H4 (cell line): ENCODE data around the gene RHBDF1. TPM values are rescaled to one million over a fixed set of nuclear protein-coding genes. Genes with fewer than 3 reads are reported as not detected.

Experiments used
- DNase-seq: peaks from one replicate; pipeline ENCODE4 v3.0.0-alpha.2; 2015; ENCODE audit warnings: low spot score
- total RNA-seq: library from RNA; depleted of rRNA; stranded (reverse); fragments of >200 nt; shearing (Covaris generic); gene quantifications from 2 replicates; pipeline ENCODE4 v1.2.3, GENCODE V29; 2014; rRNA removed

RHBDF1 gene, protein sequence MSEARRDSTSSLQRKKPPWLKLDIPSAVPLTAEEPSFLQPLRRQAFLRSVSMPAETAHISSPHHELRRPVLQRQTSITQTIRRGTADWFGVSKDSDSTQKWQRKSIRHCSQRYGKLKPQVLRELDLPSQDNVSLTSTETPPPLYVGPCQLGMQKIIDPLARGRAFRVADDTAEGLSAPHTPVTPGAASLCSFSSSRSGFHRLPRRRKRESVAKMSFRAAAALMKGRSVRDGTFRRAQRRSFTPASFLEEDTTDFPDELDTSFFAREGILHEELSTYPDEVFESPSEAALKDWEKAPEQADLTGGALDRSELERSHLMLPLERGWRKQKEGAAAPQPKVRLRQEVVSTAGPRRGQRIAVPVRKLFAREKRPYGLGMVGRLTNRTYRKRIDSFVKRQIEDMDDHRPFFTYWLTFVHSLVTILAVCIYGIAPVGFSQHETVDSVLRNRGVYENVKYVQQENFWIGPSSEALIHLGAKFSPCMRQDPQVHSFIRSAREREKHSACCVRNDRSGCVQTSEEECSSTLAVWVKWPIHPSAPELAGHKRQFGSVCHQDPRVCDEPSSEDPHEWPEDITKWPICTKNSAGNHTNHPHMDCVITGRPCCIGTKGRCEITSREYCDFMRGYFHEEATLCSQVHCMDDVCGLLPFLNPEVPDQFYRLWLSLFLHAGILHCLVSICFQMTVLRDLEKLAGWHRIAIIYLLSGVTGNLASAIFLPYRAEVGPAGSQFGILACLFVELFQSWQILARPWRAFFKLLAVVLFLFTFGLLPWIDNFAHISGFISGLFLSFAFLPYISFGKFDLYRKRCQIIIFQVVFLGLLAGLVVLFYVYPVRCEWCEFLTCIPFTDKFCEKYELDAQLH
- total RNA-seq, result 12.4 and 15.5 TPM in 2 replicates

DNA sequence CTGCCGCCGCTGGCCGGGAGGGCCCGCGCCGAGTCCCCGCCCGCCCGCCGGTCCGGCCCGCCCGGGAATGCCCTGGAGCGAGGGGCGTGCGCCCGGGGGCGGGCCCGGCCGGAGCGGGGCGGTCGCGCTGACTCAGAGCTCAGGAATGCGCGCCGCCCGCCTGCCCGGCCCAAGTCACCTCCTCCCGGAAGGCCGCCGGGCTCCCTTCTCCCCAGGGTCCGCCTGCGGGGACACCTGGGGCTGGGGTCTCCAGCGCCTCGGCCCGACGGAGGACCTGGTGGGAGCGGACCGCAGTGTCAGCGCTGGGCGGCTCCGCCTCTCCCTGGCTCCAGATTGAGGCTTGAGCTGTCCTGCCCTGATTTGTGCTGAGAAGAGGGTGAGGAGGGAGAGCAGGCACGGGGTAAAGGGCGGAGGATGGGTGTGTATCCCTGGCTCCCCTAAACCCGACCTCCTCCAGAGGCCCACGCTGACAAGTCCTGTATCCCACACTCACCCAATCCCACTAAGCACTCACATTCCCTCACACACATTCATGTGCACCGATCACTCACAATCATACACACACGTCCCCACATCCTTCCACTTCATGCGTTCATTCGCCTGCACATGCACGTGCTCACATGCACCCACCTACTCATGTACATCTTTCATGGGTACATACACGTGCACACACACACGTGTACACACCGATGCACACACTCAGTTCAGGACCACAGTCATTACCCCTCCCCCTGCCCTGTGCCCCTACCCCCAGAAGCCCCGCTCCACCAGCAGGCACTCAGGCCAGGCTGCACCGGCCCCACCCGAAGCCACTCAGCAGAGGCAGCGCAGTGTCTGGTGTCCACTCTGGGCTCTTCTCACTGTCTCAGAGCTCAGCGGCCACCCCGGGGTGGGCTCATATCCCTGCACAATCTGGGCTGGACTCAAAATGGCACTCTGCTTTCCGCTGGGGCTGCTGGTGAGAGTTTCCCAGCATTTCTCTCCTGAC lies at the start of gene RHBDF1:
Gene RHBDF1 (minus strand): TSS at position 71 of the 988 bp plus-strand sequence. CDS start 7,616 bp downstream, outside the sequence.
- DNase-seq, result no peak

GRCh38 chr16:120756-121155 lies 48.3 kb upstream of the RHBDF1 start:
- no peak for DNase-seq

DNA sequence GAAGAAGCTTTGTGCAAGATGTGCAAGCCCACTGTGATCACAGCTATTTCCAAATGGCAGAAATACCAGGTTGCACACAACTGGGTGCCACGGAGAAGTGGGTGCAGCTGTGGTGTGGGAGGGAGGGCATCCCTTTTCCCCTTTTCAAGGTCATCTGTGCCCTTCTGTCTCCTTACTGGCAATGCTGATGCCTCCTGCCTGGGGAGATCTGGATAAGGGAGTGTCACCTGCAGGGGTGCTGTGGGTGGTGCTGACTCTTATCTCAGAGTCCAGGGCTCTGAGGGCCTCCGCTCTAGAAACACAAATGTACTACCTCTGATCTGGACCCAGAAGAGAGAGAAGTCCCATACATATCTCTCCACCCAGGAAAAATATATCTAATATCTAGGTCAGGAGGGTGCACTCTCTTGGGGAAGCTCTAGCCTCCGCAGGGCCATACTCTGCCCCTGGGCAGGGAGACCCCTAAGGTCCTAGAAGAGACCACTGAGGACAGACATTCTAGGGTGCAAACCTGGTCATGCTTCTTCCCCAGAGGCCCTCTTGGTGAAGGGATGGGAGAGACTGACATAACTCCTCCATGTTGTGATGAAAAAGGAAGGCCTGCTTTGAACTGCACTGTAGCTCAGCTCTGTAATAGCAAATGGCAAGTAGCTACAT lies 47.5 kb upstream of the RHBDF1 start:
- DNase-seq, result no peak

GRCh38 chr16:119295-119694 lies 46.9 kb upstream of the RHBDF1 start:
- DNase-seq, result no peak

DNA sequence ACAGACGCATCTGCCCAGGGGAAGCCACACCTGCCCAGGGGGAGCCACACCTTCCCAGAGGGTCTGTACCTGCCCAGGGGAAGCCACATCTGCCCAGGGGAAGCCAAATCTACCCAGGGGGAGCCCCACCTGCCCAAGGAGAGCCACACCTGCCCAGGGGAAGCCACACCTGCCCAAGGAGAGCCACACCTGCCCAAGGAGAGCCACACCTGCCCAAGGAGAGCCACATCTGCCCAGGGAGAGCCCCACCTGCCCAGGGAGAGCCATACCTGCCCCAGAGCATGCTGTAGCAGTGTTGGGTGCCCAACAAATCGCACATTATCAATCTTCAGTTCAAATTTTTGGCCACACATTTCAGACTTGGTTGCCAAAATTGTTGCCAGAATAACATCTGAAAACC lies 46.4 kb upstream of the RHBDF1 start:
- no peak for DNase-seq

DNA sequence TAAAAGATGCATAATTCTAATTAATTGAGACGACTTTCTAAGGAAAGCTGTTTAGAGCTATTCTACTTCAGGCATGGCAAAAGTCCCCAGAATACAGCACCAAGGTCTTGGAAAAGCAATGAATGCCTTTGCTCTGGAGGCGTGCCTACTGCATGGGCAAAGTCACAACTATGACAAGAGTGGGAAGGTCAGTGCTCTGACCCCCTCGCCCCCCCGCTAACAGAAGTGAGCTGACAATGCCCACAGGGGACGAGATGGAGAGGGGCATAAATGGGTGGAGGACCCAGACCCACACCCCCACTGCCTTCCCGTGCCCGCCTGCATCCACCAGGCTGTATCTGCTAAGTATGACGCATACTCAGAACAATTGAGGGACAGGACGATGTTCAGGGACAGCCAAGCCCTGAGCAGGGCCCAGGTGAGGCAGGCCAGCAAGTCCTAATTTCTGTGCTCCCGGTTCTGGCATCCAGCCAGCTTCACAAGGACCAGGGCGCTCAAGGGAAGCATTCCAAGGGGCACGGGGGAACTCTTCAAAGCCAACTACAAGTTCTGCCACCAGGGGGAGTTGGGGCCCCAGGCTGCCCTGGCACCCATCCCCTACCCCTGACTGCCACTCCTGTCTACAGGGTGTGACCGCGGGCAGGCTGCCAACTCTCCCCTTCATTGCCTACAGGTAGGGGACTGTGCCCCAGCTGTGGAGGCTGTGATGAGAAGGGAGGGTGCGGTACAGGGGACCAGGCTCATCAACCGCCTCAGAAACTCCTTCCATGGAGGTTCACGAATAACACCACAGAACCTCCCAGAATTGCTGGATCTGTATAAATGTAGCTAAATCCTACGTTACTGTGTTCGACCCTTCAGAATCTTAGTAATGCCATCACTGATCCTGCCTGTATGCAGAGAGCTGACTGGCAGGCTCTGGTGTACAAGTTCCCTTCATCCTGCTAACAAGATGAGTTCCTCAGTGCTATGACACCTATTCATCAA lies 45.2 kb upstream of the RHBDF1 start:
- DNase-seq, result peak; percentile 42

DNA sequence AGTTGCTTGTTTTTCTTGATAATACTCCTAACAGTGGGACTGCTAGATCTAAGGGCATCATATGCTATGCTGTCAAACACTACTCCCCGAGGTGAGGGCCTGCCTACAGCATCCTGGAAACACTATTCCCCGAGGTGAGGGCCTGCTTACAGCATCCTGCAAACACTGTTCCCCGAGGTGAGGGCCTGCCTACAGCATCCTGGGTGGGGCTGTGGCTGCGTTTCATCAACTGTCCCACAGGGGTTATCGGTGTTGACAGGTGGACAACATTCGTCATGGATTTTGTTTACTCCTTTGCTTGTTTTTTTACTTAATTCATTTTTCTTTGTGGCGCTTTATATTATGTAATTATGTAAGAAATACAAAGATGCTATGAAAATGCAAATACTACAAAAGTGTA lies 43.6 kb upstream of the RHBDF1 start:
- DNase-seq, result no peak

DNA sequence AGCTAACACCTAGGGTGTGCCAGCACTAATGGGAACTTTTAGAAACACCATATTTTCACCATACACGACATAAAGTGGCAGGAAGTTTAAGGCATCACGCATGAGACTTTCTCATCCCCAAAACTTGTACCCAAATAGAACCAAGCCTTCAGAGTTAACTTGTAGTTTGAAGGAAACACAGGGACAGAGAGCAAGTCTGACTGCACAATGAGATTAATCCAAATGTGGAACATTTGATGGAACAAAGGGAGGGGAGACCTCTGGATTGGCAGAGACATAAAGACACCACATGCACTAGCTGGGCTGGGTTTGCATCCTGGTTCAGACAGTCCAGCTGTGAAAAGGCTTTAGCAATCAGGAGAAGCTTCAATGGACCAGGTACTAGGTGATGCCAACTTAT lies 41.9 kb upstream of the RHBDF1 start:
- no peak for DNase-seq

- DNase-seq, result no peak
Observed at GRCh38 chr16:112153-112840, 39.9 kb upstream of the RHBDF1 start.

- DNase-seq, result peak; percentile 69
Observed at GRCh38 chr16:106623-107324, 34.3 kb upstream of the RHBDF1 start.

GRCh38 chr16:105521-105920 lies 33.1 kb upstream of the RHBDF1 start:
- no peak for DNase-seq

DNA sequence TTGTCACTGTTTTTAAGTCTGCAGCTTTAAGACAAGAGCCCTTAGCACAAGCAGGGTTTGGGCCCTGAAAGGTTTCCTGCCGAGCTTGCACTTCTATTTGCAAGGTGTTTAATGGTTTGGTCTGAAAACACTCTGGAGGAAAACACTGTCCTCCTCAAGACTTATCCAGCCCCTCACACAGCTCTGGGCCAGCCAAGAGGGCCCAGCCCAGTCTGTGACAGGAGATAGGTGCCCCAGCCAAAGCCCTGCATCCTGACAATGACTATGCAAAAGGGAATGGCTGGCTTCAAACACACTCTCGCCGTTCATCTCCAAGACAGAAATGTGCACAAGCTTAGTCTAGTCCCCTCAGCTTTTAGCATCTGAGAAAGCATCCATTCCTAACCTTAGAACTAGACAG lies 32.5 kb upstream of the RHBDF1 start:
- no peak for DNase-seq

DNA sequence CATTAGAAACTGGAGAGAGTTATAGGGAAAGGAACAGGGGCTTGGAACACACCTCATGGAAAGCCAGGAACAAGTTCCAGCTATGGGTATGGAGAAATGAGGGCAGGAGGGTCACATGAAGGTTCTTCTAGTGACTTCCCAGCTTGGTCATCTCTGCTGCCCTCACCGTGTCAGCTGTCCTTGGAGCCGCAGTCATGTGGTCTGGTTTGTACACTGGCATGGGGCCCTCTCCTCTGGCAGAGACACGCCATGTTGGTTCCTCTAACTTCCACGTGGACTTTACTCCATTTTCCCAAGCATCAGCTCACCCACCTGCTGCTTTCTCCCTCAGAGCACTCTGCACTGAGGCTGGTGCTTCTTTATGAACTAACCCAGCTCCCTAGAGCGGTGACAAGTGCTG lies 31.9 kb upstream of the RHBDF1 start:
- DNase-seq, result no peak

- DNase-seq, result no peak
Observed at GRCh38 chr16:102060-102855, 29.8 kb upstream of the RHBDF1 start.

DNA sequence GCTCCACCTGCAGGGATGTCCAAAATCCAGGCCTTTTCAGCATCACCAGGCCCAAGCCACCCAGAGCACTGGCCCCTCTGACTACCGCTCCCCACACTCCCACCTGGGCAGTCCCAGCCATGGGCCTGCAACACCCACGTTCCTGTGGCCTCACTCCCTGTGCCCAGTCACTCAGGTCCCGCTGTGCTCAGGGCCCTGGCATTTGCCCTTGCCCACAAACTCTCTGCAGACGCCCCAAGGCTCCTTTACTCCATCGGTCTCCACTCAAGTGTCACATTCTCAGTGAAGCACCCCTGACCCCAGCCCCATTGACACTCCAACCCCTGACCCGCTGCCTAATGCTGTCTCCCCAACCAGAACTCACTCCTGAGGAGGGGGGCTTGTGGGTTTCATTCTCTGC lies 29.2 kb upstream of the RHBDF1 start:
- no peak for DNase-seq

GRCh38 chr16:100989-101388 lies 28.6 kb upstream of the RHBDF1 start:
- no peak for DNase-seq

DNA sequence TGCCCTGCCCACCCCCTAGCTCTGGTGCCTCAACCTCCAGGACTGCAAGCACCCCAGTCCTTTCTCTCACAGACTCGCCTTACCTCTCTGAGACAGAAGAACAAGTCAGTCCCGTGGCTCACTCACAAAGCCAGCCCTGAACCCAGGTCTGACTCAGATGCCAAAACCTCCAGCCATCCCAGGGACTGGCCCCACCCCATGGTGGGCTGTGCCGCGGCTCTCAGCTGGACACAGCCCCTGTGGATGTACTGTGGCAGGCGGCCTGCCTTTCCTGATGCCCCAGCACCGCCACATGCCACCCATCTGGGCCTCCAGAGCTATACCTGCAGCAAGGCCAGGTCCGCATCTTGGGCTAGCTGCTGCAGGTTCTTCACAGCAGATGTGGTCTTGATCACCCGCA lies 25.4 kb upstream of the RHBDF1 start:
- no peak for DNase-seq

DNA sequence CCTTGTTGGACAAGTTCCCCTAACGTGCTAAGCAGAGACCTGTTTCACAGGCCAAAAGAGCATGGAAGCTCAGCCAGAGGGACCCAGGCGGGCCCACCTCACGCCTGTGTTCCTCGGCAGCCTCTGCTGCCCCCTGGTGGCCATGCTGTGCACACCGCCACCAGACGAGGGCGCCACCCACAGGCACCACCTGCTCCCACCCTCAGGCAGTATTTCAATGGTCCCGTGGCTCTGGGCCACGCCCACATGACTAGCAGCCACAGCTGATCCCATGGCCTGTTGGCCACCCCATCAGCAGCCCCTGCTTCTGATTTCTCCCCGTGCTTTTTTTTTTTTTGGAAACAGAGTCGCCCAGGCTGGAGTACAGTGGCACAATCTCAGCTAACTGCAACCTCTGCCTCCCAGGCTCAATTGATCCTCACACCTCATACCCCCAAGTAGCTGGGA lies 24.5 kb upstream of the RHBDF1 start:
- peak; percentile 84 for DNase-seq
